SKM-1 (cell line): Measurements from ENCODE around the gene POU1F1.
A peak's percentile ranks its signal among the peaks of the same experiment; 100 is the strongest.
"Not testable (repeated sequence)": the region's sequence is repeated elsewhere in the genome, so short reads cannot be mapped to it uniquely, and the experiment has no call there.

Experiments used
- DNase-seq: peaks from one replicate; lab custom pipeline; 2025; ENCODE audit not compliant: unreplicated experiment; lab: John Stamatoyannopoulos, UW

The POU1F1 gene

GRCh38 chr3:87276484-87276883 lies at the start of gene POU1F1:
Gene POU1F1 (minus strand): TSS chr3:87276584. CDS start chr3:87276462, 122 bp downstream.
- no peak for DNase-seq

GRCh38 chr3:87324609-87325008 lies 48.2 kb upstream of the POU1F1 start:
- DNase-seq, result no peak

- no peak for DNase-seq
Observed at GRCh38 chr3:87320756-87321626, 44.6 kb upstream of the POU1F1 start.

GRCh38 chr3:87318617-87319021 lies 42.2 kb upstream of the POU1F1 start:
- no peak for DNase-seq

- no peak for DNase-seq
Observed at GRCh38 chr3:87317779-87318178, 41.4 kb upstream of the POU1F1 start.

- no peak for DNase-seq
Observed at GRCh38 chr3:87313641-87314040, 37.3 kb upstream of the POU1F1 start.

GRCh38 chr3:87311309-87311708 lies 34.9 kb upstream of the POU1F1 start:
- no peak for DNase-seq

- no peak for DNase-seq
Observed at GRCh38 chr3:87309601-87310000, 33.2 kb upstream of the POU1F1 start.

- DNase-seq, result no peak
Observed at GRCh38 chr3:87307805-87308204, 31.4 kb upstream of the POU1F1 start.

GRCh38 chr3:87305517-87305916 lies 29.1 kb upstream of the POU1F1 start:
- no peak for DNase-seq

GRCh38 chr3:87305031-87305430 lies 28.6 kb upstream of the POU1F1 start:
- DNase-seq, result not testable (repeated sequence)

GRCh38 chr3:87298111-87298718 lies 21.8 kb upstream of the POU1F1 start:
- peak; percentile 25 for DNase-seq

GRCh38 chr3:87288446-87288845 lies 12.1 kb upstream of the POU1F1 start:
- DNase-seq, result no peak

GRCh38 chr3:87287011-87287410 lies 10.6 kb upstream of the POU1F1 start:
- DNase-seq, result no peak

GRCh38 chr3:87272718-87273341 lies 3.6 kb downstream of the POU1F1 start:
- no peak for DNase-seq

GRCh38 chr3:87270908-87271700 lies 5.3 kb downstream of the POU1F1 start:
- DNase-seq, result no peak

- no peak for DNase-seq
Observed at GRCh38 chr3:87269723-87270122, 6.7 kb downstream of the POU1F1 start.

- DNase-seq, result no peak
Observed at GRCh38 chr3:87268646-87269211, 7.7 kb downstream of the POU1F1 start.

GRCh38 chr3:87267953-87268645 lies 8.3 kb downstream of the POU1F1 start:
- no peak for DNase-seq

GRCh38 chr3:87261925-87262324 lies 14.5 kb downstream of the POU1F1 start:
- DNase-seq, result no peak
